ENCODE measurements around the gene PPARD. TPM values are rescaled to one million over a fixed set of nuclear protein-coding genes. Genes with fewer than 3 reads are reported as not detected.

Gene PPARD
- total RNA-seq, 2 experiments from 2014 or later = 6.1 to 11.9 TPM

DNA sequence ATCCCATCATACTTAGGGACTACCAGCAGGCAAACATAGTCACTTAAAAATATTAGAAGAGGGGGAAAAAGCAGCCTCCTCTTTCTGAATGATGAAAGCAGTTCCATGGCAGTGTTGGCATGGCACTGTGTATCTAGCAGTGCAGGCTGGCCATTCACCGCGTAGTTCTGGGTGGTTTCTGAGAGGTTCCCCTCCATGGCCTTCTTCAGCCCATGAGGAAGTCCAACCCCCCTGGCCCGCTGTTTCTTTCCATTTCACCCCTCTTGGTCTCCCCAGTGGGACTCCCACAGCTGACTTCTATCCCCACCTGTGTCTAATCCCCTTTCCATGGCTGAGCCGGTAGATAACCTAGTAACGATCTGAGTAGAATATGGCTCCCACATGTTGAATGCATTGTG lies 17.0 kb downstream of the PPARD start:
- no peak overlapping the region for H3K4me2 ChIP-seq (ENCODE audit: low read length)
- TF ChIP-seq EZH2phosphoT487 (IDR thresholded peaks at IDR 0.05; ENCODE audit: borderline replicate concordance, low read depth, low read length) (no peak), CTCF (conservative IDR thresholded peaks at IDR 0.05; ENCODE audit: low read length) (no peak)
- ChIA-PET CTCF (ENCODE audit: unreplicated experiment) (no interaction called here), POLR2A (no interaction called here)
- H2AFZ ChIP-seq (ENCODE audit: low read length) = no peak overlapping the region
- H3K9me2 ChIP-seq (ENCODE audit: insufficient read depth, low read length) = no peaks in the 10 kb centered on the region
- peaks cover 25% of the 10 kb centered on the region for H3K36me3 ChIP-seq (ENCODE audit: insufficient read depth, low read length)
- no peak overlapping the region for H3K4me3 ChIP-seq (ENCODE audit: low read depth, low read length, poor library complexity, severe bottlenecking)
- no peak for DNase-seq (ENCODE audit: low spot score)
- H3K79me2 ChIP-seq (ENCODE audit: insufficient read depth, low read depth, low read length) = no peaks in the 10 kb centered on the region
- H3K4me1 ChIP-seq (ENCODE audit: insufficient read depth, low read length, poor library complexity, severe bottlenecking) = peaks cover 14% of the 10 kb centered on the region
- intact Hi-C loops (cut with micrococcal nuclease; ENCODE audit: unreplicated experiment) = no loop called here
- no peaks in the 10 kb centered on the region for H4K20me1 ChIP-seq (ENCODE audit: insufficient read depth, low read length)
- H3K9me3 ChIP-seq (ENCODE audit: low read length) = no peaks in the 10 kb centered on the region
- no TSS peak for BruUV-seq (replicated peaks)
- no peak overlapping the region for H3K27ac ChIP-seq (ENCODE audit: low read depth, low read length, poor library complexity, severe bottlenecking)

DNA sequence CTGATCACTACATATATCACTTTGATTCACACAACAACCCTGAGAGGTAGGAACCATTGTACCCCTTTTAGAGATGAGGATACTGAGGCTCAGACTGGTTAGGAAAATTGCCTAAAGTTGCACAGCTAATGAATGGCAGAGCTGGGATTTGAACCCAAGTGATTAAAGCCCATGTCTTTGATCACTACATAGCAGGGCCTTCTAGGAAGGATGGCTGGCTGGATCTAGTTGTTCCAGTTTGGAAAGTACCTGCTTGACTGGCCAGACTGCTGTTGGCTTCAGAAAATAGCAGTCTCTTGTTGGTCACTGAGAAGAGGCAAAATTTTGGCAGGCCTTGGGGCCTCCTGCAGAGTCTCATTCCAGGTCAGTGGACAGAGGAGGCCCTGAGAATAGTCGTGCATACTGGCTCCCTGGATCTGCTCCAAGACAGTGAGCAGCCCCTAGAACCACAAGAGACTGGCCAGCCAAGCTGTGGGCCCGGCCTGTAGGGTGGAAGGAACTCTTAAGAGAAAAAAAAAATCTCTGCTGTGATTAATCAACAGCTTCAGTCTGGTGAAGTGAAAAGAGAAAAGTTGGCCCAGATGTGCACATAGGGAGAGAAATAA lies 17.5 kb downstream of the PPARD start:
- intact Hi-C loops (cut with micrococcal nuclease; ENCODE audit: unreplicated experiment) = no loop called here
- POLR2A ChIA-PET = no interaction called here
- no TSS peak for BruUV-seq (replicated peaks)
- Histone ChIP-seq H3K36me3 (ENCODE audit: insufficient read depth, low read length) (peaks cover 20% of the 10 kb centered on the region; the same call in 1 of the 2 replicates), H2AFZ (ENCODE audit: low read length) (no peak overlapping the region), H3K9me3 (ENCODE audit: low read length) (no peaks in the 10 kb centered on the region), H4K20me1 (ENCODE audit: insufficient read depth, low read length) (no peaks in the 10 kb centered on the region), H3K27ac (ENCODE audit: low read depth, low read length, poor library complexity, severe bottlenecking) (no peak overlapping the region), H3K4me1 (ENCODE audit: insufficient read depth, low read length, poor library complexity, severe bottlenecking) (peaks cover 14% of the 10 kb centered on the region), H3K79me2 (ENCODE audit: insufficient read depth, low read depth, low read length) (no peaks in the 10 kb centered on the region), H3K4me3 (ENCODE audit: low read depth, low read length, poor library complexity, severe bottlenecking) (no peak overlapping the region), H3K9me2 (ENCODE audit: insufficient read depth, low read length) (no peaks in the 10 kb centered on the region), H3K4me2 (ENCODE audit: low read length) (no peak overlapping the region)
- DNase-seq (ENCODE audit: low spot score) = no peak
- CTCF ChIA-PET (ENCODE audit: unreplicated experiment) = no interaction called here
- TF ChIP-seq EZH2phosphoT487 (IDR thresholded peaks at IDR 0.05; ENCODE audit: borderline replicate concordance, low read depth, low read length) (no peak), CTCF (conservative IDR thresholded peaks at IDR 0.05; ENCODE audit: low read length) (no peak)

DNA sequence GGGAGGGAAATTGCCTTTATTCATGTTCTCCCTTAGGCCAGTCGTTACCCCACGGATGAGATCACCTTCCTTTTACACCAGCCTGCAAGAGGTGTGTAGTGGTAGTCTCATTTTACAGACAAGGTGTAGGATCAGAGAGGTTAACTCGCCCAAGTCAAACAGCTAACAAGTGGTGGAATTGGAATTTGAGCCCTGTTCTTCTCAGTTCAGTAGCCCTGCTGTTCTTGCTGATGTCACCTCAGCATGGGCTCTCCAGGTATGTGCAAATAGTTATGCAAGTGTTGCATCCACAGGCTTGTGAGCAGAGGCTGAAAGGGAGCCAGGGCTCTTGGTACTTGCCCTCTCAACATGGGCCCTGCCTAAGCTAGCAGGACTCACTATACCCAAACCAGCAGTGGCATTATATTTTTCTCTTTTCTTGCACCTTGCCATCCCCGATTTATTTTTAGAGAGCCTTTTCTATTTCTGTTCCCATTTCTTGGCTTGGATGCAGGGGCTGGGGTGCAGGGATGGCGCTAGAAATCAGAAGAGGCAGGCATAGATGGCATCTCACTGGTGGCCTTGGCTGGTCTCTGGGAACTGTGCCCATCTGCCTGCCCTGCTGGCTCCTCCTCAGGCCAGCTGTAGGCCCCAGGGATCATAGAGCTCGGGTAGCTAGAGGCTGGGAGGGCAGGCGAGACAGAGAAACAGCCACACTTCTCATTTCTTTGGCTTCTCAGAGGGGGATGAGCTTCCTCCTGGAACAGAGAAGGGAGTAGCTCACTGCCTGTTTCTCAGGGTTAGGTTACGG lies 18.2 kb downstream of the PPARD start:
- intact Hi-C loops (cut with micrococcal nuclease; ENCODE audit: unreplicated experiment) = no loop called here

More for the DNA sequence above, 18.2 kb downstream of the PPARD start:
- Histone ChIP-seq H3K27ac (ENCODE audit: low read depth, low read length, poor library complexity, severe bottlenecking) (no peak overlapping the region), H4K20me1 (ENCODE audit: insufficient read depth, low read length) (no peaks in the 10 kb centered on the region), H3K36me3 (ENCODE audit: insufficient read depth, low read length) (peaks cover 16% of the 10 kb centered on the region; the same call in 1 of the 2 replicates), H3K9me3 (ENCODE audit: low read length) (no peaks in the 10 kb centered on the region), H3K79me2 (ENCODE audit: insufficient read depth, low read depth, low read length) (no peaks in the 10 kb centered on the region), H2AFZ (ENCODE audit: low read length) (no peak overlapping the region), H3K4me3 (ENCODE audit: low read depth, low read length, poor library complexity, severe bottlenecking) (no peak overlapping the region), H3K4me1 (ENCODE audit: insufficient read depth, low read length, poor library complexity, severe bottlenecking) (peaks cover 14% of the 10 kb centered on the region), H3K9me2 (ENCODE audit: insufficient read depth, low read length) (no peaks in the 10 kb centered on the region), H3K4me2 (ENCODE audit: low read length) (no peak overlapping the region)
- POLR2A ChIA-PET = interaction anchor here (1.6 kb wide), 1 partner anchor 12 kb away, joined by 7 read pairs; no protein-coding TSS in a partner anchor
- CTCF ChIA-PET (ENCODE audit: unreplicated experiment) = no interaction called here
- DNase-seq (ENCODE audit: low spot score) = no peak
- BruUV-seq (replicated peaks) = no TSS peak
- TF ChIP-seq EZH2phosphoT487 (IDR thresholded peaks at IDR 0.05; ENCODE audit: borderline replicate concordance, low read depth, low read length) (no peak), CTCF (conservative IDR thresholded peaks at IDR 0.05; ENCODE audit: low read length) (no peak)

Measured in OCI-LY7 (cell line).